Neuronal stem cell (in vitro differentiated cells): ENCODE data around the gene TGFBR2.

Experiments used
- DNase-seq: peaks from one replicate; pipeline ENCODE4 v3.0.0-alpha.2; 2013; ENCODE audit warnings: low spot score
- H2AFZ ChIP-seq: one replicate; pipeline ENCODE4 v1.6.1; 2013; ENCODE audit warnings: mild to moderate bottlenecking, low read length, inconsistent platforms
- H2AK5ac ChIP-seq: 2 replicates; pipeline ENCODE4 v1.6.1; 2013; ENCODE audit warnings: low read depth, mild to moderate bottlenecking, inconsistent platforms, low read length, moderate library complexity, mixed read lengths
- H2BK120ac ChIP-seq: 2 replicates; pipeline ENCODE4 v1.6.1; 2013; ENCODE audit warnings: low read depth, mild to moderate bottlenecking, inconsistent platforms, low read length, moderate library complexity, mixed read lengths
- H2BK12ac ChIP-seq: one replicate; pipeline ENCODE4 v1.6.1; 2013; ENCODE audit warnings: low read length, inconsistent platforms
- H2BK15ac ChIP-seq: 2 replicates; pipeline ENCODE4 v1.6.1; 2013; ENCODE audit warnings: mild to moderate bottlenecking, low read length, inconsistent platforms, mixed read lengths
- H2BK5ac ChIP-seq: one replicate; pipeline ENCODE4 v1.6.1; 2013; ENCODE audit warnings: inconsistent platforms, mild to moderate bottlenecking, low read length, moderate library complexity
- H3K14ac ChIP-seq: one replicate; pipeline ENCODE4 v1.6.1; 2013; ENCODE audit warnings: low read length, inconsistent platforms
- H3K18ac ChIP-seq: 2 replicates; pipeline ENCODE4 v1.6.1; 2013; ENCODE audit warnings: low read length, inconsistent platforms
- H3K23ac ChIP-seq: 2 replicates; pipeline ENCODE4 v1.6.1; 2013; ENCODE audit warnings: low read depth, mild to moderate bottlenecking, mixed read lengths, low read length, inconsistent platforms; ENCODE audit not compliant: poor library complexity
- H3K27ac ChIP-seq: replicated peaks from 3 replicates; pipeline ENCODE4 v1.5.1; 2013; ENCODE audit warnings: low read length, inconsistent platforms
- H3K27me3 ChIP-seq, 3 experiments: 2 replicates each; pipeline ENCODE4 v1.6.1; 2013; ENCODE audit warnings: low read length in 3 of 3, mild to moderate bottlenecking in 2 of 3, inconsistent platforms in 1 of 3, low read depth in 1 of 3, mixed read lengths in 1 of 3, moderate library complexity in 1 of 3; ENCODE audit not compliant: control insufficient read depth in 3 of 3, insufficient read depth in 3 of 3
- H3K36me3 ChIP-seq, 2 donors: replicated peaks in 1 of 2; 2 replicates each; pipeline ENCODE4 v1.6.1; 2013; ENCODE audit warnings: low read length in 2 of 2; ENCODE audit not compliant: control insufficient read depth in 2 of 2, insufficient read depth in 2 of 2
- H3K4ac ChIP-seq: 2 replicates; pipeline ENCODE4 v1.6.1; 2013; ENCODE audit warnings: inconsistent platforms, mild to moderate bottlenecking, low read length, moderate library complexity
- H3K4me1 ChIP-seq, 2 donors: 1 replicate in 1 of 2; 2 replicates in 1 of 2; pipeline ENCODE4 v1.6.1; 2013; ENCODE audit warnings: low read length in 2 of 2, low read depth in 1 of 2; ENCODE audit not compliant: control insufficient read depth in 2 of 2, insufficient read depth in 1 of 2
- H3K4me2 ChIP-seq: one replicate; pipeline ENCODE4 v1.6.1; 2013; ENCODE audit warnings: mild to moderate bottlenecking, low read length, inconsistent platforms; ENCODE audit not compliant: insufficient read depth, poor library complexity, severe bottlenecking
- H3K4me3 ChIP-seq, 2 donors: 2 replicates each; pipeline ENCODE4 v1.5.1; 2013; ENCODE audit warnings: low read length in 2 of 2, mild to moderate bottlenecking in 2 of 2, inconsistent platforms in 1 of 2, moderate library complexity in 1 of 2
- H3K79me1 ChIP-seq: one replicate; pipeline ENCODE4 v1.6.1; 2013; ENCODE audit warnings: low read depth, mild to moderate bottlenecking, inconsistent platforms, low read length, moderate library complexity
- H3K9ac ChIP-seq: one replicate; pipeline ENCODE4 v1.6.1; 2013; ENCODE audit warnings: mild to moderate bottlenecking, low read depth, low read length, inconsistent platforms; ENCODE audit not compliant: poor library complexity
- H3K9me3 ChIP-seq, 2 donors: replicated peaks in 1 of 2; 2 replicates each; pipeline versions ENCODE3 to v1.6.1; 2013; ENCODE audit warnings: low read length in 2 of 2, mild to moderate bottlenecking in 2 of 2, inconsistent platforms in 1 of 2, low read depth in 1 of 2, mixed read lengths in 1 of 2, moderate library complexity in 1 of 2; ENCODE audit not compliant: control insufficient read depth in 2 of 2, insufficient read depth in 1 of 2
- H4K8ac ChIP-seq: one replicate; pipeline ENCODE4 v1.6.1; 2013; ENCODE audit warnings: low read depth, mild to moderate bottlenecking, inconsistent platforms, low read length, moderate library complexity
- H4K91ac ChIP-seq: one replicate; pipeline ENCODE4 v1.6.1; 2013; ENCODE audit warnings: low read length, low read depth, mild to moderate bottlenecking, inconsistent platforms; ENCODE audit not compliant: poor library complexity
- WGBS, 2 donors: extraction: QIAGEN DNeasy Blood & Tissue Kit; methylation state at CpG; one replicate each; pipeline ENCODE4 v1.1.7; 2013; ENCODE audit warnings: missing lambda C conversion rate in 2 of 2, mixed read lengths in 1 of 2; ENCODE audit not compliant: insufficient read length in 2 of 2, insufficient replicate concordance in 1 of 2; ENCODE audit errors: extremely low coverage in 2 of 2; 5-methylcytosine and 5-hydroxymethylcytosine counted together

Gene TGFBR2

DNA sequence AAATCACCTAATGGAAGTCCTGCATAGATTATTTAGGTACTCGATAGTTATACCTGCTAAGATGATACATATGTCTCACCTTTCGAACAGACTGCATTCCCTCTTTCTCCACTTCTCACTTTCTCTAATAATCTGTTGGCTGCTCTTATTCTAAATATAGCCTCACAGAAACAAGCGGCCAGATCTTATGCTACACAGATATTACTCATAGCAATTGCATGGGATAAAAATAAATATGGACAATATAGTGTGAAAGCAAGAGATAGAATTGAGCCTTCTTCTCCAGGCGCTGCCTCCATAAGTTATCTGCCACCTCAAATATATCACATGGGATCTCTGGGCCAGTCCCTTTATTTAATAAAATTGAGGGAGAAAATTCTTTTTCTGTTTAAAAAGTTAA is 29.5 kb upstream of the TGFBR2 start:
- Histone ChIP-seq H3K27me3 (no peaks in the 10 kb centered on the region), H3K23ac (no peak overlapping the region), H2BK12ac (no peak overlapping the region), H3K18ac (no peak overlapping the region), H2AK5ac (no peak overlapping the region), H3K79me1 (no peaks in the 10 kb centered on the region), H3K14ac (no peak overlapping the region), H3K36me3 (no peaks in the 10 kb centered on the region), H2BK15ac (no peak overlapping the region), H4K91ac (no peak overlapping the region), H3K27ac (no peak overlapping the region), H3K4me2 (no peak overlapping the region), H4K8ac (no peak overlapping the region), H3K4me1 (no peaks in the 10 kb centered on the region), H2AFZ (no peak overlapping the region), H3K9ac (no peak overlapping the region), H2BK5ac (no peak overlapping the region), H3K4me3 (no peak overlapping the region), H3K4ac (no peak overlapping the region), H3K9me3 (no peaks in the 10 kb centered on the region), H2BK120ac (no peak overlapping the region)
- WGBS, 2 donors, result no CpG with 5 or more reads among the region's 4 CpGs
- DNase-seq, result no peak

DNA sequence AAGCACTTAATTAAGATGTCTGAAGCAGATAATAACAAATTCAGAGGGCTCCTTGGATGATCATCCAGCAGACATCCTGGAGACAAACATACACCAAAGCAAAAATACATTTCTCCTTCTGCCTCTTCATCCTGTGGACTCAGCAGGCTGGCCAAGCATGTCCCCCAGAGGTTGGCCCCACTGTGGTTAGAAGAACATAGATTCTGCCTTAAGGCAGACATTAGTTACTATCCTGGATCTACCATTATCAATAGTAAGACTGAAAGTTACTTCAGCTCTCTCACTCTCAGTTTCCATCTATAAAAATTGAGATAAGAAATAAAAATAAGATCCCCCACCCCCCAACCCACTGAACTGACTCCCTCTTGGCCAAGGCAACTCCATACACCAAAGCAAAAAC is 28.6 kb upstream of the TGFBR2 start:
- no peak overlapping the region for H3K27ac ChIP-seq
- H2BK5ac ChIP-seq, result no peak overlapping the region
- H2BK15ac ChIP-seq, result no peak overlapping the region
- no peak overlapping the region for H3K14ac ChIP-seq
- no peak overlapping the region for H3K4me3 ChIP-seq
- no peaks in the 10 kb centered on the region for H3K36me3 ChIP-seq
- no peak overlapping the region for H3K4ac ChIP-seq
- H2AFZ ChIP-seq, result no peak overlapping the region
- no peak overlapping the region for H2AK5ac ChIP-seq
- H3K79me1 ChIP-seq, result no peaks in the 10 kb centered on the region
- no peaks in the 10 kb centered on the region for H3K27me3 ChIP-seq
- no peak for DNase-seq
- no peak overlapping the region for H4K91ac ChIP-seq
- H3K4me2 ChIP-seq, result no peak overlapping the region
- no peak overlapping the region for H4K8ac ChIP-seq
- H3K4me1 ChIP-seq, result no peaks in the 10 kb centered on the region
- H3K23ac ChIP-seq, result no peak overlapping the region
- no peaks in the 10 kb centered on the region for H3K9me3 ChIP-seq
- no peak overlapping the region for H2BK120ac ChIP-seq
- H3K18ac ChIP-seq, result no peak overlapping the region
- H3K9ac ChIP-seq, result no peak overlapping the region
- H2BK12ac ChIP-seq, result no peak overlapping the region

DNA sequence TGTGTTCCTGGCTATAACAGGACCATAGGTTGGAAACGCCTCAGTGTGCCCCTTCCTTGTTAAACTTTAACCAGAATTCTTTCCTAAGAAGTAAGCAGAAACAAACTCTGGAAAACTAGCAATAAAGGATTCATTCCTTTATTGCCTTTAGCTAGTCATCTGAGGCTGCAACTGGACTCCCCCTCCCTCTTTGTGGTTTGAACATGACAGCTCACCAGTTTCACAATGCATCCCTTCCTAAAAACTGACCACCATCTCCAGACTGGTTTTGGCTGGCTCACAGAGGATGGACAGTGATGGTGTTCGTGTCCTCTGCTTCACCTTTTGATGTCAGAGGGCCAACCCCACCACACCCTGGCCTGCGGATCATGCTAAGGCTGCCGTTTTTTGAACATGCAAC is 27.9 kb upstream of the TGFBR2 start:
- H4K8ac ChIP-seq, result no peak overlapping the region
- H2BK12ac ChIP-seq, result no peak overlapping the region
- no peak overlapping the region for H3K4me2 ChIP-seq
- peak overlapping the region; percentile 15 for H2AFZ ChIP-seq
- WGBS, 2 donors, result no CpG with 5 or more reads among the region's 4 CpGs
- H2BK15ac ChIP-seq, result no peak overlapping the region
- H3K36me3 ChIP-seq, result no peaks in the 10 kb centered on the region
- H3K4ac ChIP-seq, result no peak overlapping the region
- H3K23ac ChIP-seq, result no peak overlapping the region
- no peaks in the 10 kb centered on the region for H3K27me3 ChIP-seq
- no peaks in the 10 kb centered on the region for H3K9me3 ChIP-seq
- no peaks in the 10 kb centered on the region for H3K4me1 ChIP-seq
- H3K18ac ChIP-seq, result no peak overlapping the region
- no peak overlapping the region for H3K14ac ChIP-seq
- H2AK5ac ChIP-seq, result no peak overlapping the region
- no peak overlapping the region for H4K91ac ChIP-seq
- H2BK5ac ChIP-seq, result no peak overlapping the region
- no peak overlapping the region for H2BK120ac ChIP-seq
- no peak for DNase-seq
- no peak overlapping the region for H3K27ac ChIP-seq
- H3K79me1 ChIP-seq, result no peaks in the 10 kb centered on the region
- H3K9ac ChIP-seq, result no peak overlapping the region
- no peak overlapping the region for H3K4me3 ChIP-seq

DNA sequence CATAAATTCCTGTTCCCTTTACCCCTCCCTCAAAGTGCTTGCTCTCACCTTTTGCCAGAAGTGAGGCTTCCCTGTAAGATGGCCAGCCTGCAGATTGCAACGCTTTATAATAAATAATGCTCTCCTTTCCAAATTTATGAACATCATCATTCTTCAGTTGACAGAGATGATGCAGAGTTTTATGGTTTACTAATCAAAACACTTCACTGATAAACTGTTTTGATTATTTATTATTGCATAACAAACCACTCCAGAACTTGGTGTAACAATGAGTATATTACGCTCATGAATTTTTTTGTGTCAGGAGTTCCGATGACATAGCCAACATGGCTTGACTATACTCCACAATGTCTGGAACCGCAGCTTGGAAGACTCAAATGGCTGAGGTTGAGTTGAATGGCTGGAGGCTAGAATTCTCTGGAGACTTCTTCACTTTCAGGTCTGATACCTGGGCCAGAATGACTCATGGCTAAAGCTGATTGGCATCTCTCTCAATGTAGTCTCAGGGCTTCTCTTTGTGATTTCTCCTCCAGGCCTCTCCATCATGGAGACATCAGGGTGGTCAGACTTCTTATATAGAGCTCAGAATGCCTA is 27.3 kb upstream of the TGFBR2 start:
- Histone ChIP-seq H3K27ac (no peak overlapping the region), H2BK5ac (no peak overlapping the region), H2BK120ac (no peak overlapping the region), H2AFZ (no peak overlapping the region), H3K9me3 (no peaks in the 10 kb centered on the region), H3K18ac (no peak overlapping the region), H2BK15ac (no peak overlapping the region), H3K27me3 (no peaks in the 10 kb centered on the region), H3K4me3 (no peak overlapping the region), H3K4me2 (no peak overlapping the region), H3K36me3 (no peaks in the 10 kb centered on the region), H3K4ac (no peak overlapping the region), H3K9ac (no peak overlapping the region), H4K91ac (no peak overlapping the region), H3K23ac (no peak overlapping the region), H3K14ac (no peak overlapping the region), H2BK12ac (no peak overlapping the region), H3K4me1 (no peaks in the 10 kb centered on the region), H4K8ac (no peak overlapping the region), H3K79me1 (no peaks in the 10 kb centered on the region), H2AK5ac (no peak overlapping the region)
- no CpG with 5 or more reads among the region's 4 CpGs for WGBS, 2 donors
- DNase-seq, result no peak
